HG02885 (cell line): Measurements from ENCODE around the gene VPS13C.

ENCODE experiments used
- ATAC-seq: cut with Tn5 transposase; IDR thresholded peaks from one replicate; pipeline ENCODE4 v1.9.1; 2021; ENCODE audit warnings: mild to moderate bottlenecking; ENCODE audit not compliant: unreplicated experiment, poor library complexity

The VPS13C gene

DNA sequence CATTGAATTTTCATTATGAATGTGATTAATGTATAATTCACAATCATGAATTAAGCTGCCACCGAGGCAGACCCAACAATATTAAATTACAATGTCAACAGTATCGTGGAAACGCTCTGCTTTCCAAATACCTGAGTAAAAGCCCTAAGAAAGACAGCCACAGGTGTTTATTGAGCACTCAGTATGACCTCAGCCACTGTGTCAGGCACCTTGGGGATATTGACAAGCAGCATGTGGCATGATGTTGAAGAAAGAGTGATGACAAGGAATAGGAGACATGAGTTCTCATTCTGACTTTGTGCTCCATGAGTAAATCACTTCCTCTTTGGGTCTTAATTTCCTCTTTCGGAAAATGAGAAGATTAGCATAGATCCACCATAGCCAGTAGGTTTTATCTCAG, 19.3 kb upstream of the VPS13C start:
- no peak for ATAC-seq

- ATAC-seq = no peak
Measured at GRCh38 chr15:62075595-62076277, 15.5 kb upstream of the VPS13C start.

DNA sequence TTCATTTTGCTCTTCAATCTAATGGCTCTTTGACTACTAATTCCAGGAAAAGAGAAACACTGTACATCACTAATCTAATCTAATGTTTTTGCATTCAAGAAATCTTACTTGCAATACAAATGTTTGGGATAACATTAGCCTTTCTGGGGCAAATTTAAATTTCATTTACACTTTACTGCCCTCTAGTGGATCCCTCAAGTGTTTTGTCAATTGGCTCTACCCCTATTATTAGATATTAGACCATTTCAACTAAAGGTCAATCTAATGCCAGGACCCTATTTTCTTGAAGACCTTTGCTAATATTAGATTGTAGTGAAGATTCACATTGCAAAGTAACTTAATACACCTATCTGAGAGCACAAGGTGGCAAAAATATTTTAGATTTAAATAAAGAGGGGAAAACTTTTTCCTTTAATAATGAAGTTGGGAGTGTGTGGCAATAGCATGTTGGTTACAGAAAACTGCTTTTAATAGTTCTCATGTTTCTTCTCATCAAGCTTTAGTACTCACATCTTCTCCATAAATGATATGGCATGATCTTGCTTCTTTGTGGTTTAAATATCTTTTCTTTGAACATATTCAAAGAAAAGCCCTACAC, 11.6 kb upstream of the VPS13C start:
- no peak for ATAC-seq

DNA sequence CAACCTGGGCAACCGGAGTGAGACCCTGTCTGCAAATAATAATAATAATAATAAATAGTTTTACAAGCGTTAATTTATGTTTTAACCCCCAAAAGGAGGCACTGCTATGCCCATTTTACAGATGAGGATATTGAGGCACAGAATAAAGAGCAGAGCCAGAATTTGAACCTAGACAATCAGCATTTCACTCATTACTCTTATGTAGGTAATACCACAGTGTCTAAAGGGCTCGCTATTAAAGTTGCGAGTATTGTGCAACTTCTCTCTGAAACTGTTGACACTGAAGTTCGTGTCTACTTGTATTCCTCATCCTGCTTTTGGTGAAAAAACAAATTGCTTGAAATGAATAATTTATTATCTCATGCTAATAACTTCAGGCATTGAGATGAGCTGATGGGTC, 9.3 kb upstream of the VPS13C start:
- ATAC-seq = no peak

DNA sequence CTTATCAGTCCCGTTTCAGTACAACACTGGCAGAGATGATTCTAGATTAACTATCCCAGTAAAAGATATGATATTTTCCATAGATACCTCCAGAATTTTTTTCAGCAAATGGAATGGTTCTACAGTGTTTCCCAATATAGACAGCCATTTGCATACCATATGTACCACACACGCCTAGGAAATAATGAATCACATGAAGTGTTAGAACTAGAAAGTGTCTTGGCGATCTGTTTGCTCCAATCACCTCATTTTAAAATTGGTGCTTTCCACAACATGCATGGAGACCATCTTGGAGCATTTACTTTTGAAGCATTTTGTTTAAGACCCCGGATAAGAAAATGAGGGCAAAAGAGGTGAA, 8.5 kb upstream of the VPS13C start:
- no peak for ATAC-seq

DNA sequence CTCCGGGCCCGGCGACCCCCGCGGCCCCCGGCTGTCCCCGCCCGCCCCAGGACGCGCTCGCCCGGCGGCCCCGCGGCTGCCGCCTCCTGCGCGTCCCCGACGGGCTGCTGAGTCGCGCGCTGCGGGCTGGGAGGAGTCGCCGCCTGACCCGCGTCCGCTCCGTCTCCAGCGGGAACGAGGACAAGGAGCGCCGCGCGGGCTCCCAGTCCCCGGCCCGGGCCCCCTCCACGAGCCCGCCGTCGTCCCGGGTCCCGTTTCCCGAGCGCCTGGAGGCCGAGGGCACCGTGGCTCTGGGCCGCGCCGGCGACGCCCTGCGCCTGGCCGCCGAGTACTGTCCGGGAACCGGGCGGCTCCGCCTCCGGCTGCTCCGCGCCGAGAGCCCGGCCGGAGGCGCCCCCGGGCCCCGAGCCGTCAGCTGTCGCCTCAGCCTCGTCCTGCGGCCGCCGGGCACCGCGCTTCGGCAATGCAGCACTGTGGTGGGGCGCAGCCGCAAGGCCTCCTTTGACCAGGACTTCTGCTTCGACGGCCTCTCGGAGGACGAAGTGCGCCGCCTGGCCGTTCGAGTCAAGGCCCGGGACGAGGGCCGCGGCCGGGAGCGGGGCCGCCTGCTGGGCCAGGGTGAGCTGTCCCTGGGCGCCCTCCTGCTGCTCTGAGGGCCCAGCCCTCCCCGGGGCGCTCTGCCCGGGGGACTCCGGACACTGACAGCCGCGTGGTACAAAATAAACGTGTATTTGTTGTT, 8.0 kb upstream of the VPS13C start:
- ATAC-seq = peak; percentile 48

DNA sequence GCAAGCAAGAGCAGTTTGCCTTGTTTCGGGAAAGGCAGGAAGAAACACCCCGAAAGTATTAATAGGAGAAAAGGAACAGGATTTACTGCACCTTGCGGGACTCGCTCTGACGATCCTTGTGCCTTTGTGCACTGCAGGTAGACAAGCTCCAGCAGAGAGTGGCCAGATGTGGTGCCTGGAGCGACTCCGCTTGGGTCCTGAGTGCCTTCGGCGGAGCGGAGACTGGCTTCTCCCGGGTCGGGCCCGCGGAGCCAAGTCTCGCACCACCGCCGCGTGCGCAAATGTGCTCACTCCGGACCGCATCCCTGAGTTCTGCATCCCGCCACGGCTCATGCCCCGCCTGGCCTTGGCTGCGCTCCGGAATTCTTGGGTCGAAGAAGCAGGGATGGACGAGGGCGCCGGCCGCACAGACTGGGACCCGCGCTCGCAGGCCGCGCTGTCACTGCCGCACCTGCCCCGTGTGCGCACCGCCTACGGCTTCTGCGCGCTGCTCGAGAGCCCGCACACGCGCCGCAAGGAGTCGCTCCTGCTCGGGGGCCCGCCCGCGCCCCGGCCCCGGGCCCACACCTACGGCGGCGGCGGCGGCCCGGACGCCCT, 7.3 kb upstream of the VPS13C start:
- peak; percentile 49 for ATAC-seq

- no peak for ATAC-seq
Measured at GRCh38 chr15:62066663-62067447, 6.6 kb upstream of the VPS13C start, which contains the start of gene C2CD4A. C2CD4A (plus strand) TSS chr15:62066977; CDS start chr15:62067614, 637 bp downstream.

DNA sequence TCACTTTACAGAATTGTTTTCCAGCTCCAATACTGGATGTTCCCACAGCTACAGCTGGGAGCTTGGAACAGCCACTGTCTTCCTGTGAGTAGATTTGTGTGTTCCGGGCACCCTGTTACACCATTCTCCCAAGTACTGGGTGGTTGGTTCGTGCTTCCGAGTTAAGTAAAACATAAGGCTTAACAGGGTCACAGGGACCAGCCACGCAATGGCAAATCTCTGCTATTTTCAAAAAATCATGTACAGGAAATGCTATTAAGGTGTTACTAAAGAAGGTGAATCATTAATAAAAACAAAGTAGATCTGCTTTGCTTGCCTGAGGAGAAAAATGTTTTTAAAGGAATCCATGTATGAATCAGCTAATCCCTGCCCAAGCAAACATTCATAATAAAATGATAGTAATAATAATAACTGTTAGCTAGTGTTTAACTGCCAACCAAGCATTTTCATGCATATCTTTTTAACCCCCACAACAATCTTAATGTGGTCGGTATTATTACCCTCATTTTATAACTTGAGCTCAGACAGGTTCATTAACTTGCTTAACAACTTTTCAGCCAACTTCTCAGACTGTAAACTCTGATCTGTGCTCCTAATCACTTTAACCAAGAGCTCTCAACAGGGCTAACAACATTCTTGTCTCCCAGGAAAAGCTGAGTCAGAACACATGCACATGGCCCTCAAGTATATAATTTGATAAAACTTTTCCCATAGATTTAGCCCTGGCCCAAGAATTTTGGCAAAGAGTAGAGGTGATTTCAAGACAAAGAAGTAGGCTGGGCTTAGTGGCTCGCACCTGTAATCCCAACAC, 3.8 kb upstream of the VPS13C start:
- no peak for ATAC-seq

DNA sequence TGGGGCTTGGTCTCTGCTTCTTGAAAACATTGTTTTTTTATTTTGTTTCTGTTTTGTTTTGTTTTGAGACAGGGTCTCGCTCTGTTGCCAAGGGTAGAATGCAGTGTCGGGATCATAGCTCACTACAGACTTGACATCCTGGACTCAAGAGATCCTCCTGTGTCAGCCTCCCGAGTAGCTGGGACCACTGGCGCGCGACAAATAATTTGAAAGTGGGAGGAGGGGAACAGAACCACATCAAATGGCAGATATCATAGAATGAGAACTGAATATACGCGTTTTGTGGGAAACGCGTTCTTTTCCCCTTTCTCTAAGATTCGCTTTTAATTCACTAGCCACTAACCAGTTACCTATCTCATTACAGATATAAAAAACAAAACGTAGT, 641 bp upstream of the VPS13C start:
- ATAC-seq = no peak

DNA sequence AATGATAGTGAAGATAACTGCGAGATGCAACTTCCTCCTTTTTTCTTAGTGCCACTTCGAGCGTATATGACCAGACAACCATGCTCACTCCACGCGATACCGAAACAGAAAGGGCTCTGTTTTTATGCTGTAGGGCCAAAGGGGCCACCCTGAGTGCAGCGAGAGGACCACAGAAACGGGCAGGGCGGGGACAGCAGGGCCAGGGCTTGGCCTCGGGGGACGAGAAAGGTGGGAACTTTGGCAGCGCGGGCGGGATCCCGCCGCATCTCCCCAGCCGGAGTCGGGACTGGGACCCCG, 483 bp downstream of the VPS13C start:
- ATAC-seq = peak; percentile 73

DNA sequence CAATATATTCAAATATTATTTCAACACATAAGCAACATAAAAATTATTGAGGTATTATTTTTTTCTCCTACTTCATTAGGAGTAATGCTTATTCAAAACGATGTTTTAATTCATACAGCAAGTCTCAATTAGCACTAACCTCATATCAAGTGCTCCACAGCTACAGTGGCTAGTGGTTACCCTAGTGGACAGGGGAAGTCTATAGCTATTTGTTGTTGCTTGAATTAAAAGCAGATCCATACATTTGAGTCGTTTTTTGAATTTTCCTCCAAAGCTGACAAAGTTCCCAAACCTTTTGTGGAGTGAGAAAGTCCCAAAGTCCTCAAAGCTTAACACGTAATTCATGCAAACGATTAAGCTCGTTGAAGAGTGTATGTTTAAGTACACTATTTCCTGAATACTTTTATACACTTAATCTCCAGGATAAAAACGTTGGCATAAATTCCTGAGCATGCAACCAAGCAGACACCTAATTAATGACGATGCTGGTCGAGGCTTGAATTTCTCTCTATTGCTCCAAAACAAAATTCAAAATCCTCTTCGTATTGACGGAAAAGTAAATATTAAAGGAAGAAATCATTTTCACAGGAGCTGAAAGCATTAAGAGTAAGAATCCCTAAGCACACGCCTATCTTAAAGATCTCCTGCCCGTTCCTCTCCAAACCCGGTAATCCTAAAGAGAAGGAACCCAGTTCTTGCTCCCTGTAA, 985 bp downstream of the VPS13C start:
- ATAC-seq = no peak

DNA sequence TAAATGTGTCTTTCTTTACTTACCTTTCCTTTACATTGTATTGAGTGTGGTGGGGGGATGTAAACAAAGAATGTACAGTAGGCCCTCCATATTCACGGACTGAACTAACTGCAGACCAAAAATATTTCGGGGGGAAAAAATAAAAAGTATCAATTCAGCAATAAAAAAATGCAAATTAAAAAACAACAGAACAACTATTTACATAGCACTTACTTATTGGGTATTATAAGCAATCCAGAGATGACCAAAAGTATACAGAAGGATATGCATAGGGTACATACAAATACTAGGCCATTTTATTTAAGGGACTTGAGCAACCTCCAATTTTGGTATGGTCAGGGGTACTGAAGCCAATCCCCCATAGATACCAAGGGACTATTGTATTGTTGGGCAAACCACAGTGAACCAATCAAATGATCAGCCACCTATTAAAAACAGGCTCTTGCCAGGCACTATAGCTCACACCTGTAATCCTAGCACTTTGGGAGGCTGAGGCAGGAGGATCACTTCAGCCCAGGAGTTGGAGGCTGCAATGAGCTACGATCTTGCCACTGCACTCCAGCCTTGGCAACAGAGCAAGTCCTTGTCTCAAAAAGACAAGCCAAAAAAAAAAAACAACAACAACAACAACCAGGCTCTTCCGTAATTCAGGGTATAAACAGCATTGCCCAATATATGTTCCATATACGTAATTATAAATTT, 1.8 kb downstream of the VPS13C start:
- ATAC-seq = no peak

DNA sequence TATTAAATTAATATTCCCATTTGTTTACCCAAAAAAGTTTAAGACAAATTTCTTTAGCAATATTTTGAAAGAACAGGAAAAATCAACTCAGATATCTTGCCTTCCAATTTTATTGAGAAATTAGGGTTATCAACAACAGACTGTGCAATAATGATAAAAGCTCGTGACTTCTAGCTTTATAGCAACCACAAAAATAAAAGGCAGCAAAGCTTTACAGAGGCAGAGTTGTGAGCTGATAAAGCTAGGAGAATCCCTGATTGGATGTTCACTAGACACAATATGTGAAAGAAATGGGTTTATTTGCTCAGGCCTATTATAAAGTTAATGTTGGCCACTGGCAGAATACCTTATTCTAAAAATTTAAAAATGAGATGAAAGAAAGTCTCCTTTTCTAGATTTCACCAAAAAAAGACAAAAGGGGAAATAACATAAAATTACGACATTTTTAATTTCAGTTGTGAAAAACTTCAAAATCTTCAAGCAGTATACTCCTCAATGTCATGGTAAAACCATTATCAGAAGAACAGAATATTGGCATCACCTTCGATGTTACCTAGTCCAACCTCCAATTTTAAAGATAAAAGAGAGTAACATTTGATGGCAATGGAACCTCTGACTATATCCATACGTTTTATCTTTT, 2.8 kb downstream of the VPS13C start:
- no peak for ATAC-seq

DNA sequence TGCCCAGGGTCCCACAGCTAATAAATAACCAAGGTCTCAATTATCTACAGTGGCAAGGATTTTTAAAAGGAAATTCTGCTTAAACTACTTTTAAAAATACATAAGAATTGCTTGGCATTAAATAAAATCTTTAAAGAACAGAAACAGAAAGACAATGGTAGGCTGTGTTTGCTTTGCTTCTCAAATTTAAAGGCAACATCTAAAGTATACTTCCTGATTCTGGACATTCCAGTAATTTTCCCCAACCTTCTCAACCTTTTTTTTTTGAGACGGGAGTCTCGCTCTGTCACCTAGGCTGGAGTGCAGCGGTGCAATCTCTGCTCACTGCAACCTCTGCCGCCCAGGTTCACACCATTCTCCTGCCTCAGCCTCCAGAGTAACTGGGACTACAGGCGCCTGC, 5.3 kb downstream of the VPS13C start:
- ATAC-seq = no peak

- no peak for ATAC-seq
Measured at GRCh38 chr15:62053439-62054085, 6.7 kb downstream of the VPS13C start.

DNA sequence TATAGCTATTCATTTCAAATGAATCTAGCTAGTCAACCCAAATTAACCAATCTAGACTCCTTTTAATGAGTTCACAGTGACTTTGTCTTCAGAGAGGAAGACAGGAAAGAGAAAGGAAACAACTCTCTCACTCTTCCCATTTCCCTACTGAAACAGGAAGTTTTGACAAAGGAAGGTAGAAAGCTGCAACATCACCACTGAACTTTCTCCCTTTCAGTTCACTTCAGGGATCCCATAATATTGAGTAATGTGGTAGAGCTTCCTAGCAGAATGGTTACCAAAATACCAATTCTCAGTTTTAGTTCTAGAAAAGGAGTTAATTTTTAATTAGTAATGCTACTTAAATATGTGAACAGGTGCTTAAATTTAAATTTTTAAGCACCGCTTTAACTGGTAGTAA, 7.5 kb downstream of the VPS13C start:
- no peak for ATAC-seq

- ATAC-seq = no peak
Measured at GRCh38 chr15:62051166-62051565, 9.1 kb downstream of the VPS13C start.
